GM19240 (cell line): Measurements from ENCODE around the gene HAUS6.
"Not testable (repeated sequence)": the region's sequence is repeated elsewhere in the genome, so short reads cannot be mapped to it uniquely, and the experiment has no call there.

Experiments used
- DNase-seq: peaks from one replicate; pipeline ENCODE4 v3.0.0; 2011; ENCODE audit warnings: low spot score; ENCODE audit not compliant: insufficient read length

HAUS6 gene

DNA sequence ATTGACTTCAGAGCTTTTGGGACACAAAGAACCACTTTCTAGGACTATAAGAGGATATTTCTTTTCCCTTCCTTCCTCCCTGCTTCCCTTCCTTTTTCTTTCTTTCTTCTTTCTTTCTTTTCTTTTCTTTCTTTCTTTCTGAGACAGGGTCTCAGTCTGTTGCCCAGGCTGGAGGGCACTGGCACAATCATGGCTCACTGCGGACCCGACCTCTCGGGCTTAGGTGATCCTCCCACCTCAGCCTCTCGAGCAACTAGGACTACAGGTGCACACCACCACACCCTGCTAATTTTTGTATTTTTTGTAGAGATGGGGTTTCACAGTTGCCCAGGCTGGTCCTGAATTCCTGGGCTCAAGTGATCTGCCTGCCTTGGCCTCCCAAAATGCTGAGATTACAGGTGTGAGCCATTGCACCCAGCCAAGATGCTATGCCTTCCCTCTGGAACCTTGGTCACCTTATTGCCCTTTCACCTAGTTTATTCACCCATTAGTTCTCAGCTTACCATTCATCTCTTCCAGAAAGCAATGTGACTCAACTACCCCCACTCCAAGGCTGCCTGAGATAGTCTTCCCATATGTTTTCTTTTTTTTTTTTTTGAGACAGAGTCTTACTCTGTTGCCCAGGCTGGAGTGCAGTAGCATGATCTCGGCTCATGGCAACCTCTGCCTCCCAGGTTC lies 14.5 kb upstream of the HAUS6 start:
- no peak for DNase-seq

DNA sequence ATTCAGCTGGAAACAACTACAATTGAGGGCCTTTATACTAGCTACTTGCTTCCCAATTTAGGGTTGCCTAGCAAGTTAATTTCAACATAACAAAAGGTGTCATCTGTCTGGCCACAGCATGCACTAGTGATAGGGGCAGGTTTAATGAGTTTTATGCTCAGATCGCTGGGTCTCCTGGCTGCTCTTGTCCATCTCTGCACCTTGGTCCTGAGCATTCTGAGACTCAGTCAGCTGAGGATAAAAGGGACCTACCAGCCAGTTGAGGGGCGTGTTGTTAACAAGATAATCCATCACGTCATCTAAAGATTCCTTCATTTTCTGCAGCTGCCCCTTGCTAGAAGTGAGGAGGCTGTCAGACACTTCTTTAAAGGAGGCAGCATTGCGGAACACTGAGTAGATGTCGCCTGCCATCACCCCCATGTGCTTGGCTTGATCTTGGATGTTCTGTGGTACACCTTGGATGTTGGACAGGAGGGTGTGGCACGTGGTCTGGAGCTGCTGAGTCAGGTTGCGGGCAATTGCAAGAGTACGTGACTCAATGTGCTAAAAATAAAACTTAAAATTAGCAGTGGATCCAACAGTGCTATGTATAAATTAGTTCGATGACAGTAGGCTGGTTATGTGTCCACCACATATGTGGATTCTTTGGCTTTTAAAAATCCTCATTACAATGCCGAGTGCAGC lies 13.5 kb upstream of the HAUS6 start:
- DNase-seq = no peak

DNA sequence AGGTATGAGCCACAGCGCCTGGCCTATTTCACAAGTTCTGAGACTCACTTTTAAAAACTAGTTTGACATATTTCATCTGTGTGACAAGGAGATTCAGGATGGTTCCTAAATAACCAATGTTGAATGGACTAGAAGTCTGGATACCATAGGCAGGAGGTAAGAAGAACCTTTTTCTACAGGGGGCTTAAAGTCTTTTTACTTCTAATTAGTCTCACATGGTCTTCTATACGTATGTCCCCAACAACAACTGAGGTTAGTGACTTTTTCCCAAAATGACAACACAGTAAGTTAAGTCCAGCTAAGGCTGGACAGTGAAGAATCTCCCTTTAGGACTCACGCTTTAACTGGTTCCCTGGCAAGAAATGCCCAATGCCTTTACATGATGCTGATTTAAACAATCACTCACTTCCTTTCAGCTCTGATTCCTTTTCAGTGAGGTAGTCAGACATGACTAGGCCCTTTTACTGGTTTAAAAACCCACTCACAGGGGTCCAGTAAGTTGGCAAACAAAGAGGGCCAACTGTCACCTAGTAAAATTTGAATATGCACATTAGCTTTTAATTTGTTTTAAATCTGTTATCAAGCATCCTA lies 12.1 kb upstream of the HAUS6 start:
- DNase-seq = no peak

DNA sequence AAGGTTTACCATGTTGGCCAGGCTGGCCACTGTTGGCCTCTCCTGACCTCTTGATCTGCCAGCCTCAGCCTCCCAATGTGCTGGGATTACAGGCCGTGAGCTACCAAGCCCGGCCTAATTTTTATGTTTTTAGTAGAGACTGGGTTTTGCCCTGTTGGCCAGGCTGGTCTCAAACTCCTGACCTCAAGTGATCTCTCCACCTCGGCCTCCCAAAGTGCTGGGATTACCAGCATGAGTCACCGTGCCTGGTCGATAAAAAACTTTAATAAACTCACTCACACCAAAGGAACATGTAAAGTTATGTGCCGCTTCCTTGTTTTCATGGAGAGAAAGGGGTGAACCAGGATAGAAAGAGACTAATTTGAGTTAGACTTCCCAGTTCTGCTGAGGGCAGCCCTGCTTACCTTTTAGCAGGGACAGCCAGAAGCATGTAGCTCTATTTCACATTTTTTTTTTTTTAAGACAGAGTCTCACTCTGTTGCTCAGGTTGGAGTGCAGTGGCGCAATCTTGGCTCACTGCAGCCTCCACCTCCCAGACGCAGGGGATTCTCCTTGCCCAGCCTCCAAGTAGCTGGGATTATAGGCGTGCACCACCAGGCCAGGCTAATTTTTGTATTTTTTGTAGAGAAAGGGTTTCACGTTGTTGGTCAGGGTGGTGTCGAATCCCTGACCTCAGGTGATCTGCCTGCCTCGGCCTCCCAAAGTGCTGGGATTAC lies 11.4 kb upstream of the HAUS6 start:
- no peak for DNase-seq

DNA sequence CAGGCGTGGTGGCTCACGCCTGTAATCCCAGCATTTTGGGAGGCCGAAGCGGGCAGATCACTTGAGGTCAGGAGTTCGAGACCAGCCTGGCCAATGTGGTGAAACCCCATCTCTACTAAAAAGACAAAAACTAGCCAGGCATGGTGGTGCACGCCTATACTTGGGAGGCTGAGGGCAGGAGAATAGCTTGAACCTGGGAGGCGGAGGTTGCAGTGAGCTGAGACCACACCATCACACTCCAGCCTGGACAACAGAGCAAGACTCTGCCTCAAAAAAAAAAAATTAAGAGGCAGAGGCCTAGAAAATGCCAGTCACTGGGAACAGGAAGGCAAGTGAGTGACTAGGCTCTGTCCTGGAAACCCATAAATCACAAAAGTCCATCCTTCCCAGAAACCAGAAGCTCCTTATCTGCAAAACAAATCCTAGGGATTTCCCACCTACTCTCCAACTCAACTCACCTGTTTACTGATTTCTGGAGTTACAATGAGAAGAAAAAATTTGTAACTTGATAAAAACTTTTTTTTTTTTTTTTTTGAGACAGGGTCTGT lies 10.4 kb upstream of the HAUS6 start:
- DNase-seq = not testable (repeated sequence)

DNA sequence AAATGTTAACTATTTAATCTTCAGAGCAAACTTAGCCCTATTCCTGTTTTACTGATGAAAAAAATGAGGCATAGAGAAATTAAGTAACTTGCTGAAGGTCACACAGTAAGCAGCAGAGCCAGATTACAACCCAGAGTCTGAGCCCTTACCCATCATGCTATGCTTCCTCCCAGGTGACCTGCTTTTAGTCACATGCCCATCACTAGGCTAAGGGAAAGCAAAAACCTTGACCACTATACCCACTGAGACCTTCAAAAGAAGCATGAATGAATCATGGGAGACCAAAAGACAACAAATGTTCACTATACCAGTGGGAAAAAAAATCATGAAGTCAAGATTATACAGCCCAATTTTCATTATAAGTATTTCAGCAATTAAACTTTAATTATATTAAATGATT lies 5.3 kb upstream of the HAUS6 start:
- no peak for DNase-seq

DNA sequence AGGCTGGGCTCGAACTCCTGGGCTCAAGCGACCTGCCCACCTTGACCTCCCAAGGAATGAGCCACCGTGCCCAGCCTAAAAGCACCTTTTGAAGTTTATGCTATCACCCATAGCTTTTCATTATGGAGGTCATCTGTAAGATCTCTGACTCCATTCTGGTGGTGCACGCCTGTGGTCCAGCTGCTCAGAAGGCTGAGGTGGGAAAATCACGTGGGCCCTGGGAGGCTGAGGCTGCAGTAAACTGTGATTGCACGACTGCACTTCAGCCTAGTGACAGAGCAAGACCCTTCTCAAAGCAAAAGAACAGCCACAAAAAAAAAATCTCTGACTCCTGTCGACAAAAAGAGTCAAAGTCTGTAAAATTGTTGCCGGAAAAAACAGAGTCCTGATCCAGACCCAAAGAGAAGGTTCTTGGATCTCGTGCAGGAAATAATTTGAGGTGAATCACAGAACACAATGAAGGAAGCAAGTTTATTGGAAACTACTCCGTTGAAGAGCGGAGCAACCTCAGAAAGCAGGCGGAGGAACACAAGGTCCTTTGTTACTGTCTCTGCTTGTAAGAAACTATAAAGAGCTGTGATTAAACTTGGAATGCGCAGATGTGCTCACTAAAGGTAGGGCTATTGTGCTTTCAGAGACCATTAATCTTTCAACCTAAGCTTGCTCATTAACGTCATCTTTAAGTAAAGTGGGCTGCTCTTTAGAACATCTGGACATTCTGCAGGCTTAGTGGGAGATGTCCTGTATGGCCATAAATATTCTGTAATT lies 2.0 kb upstream of the HAUS6 start:
- DNase-seq = no peak

DNA sequence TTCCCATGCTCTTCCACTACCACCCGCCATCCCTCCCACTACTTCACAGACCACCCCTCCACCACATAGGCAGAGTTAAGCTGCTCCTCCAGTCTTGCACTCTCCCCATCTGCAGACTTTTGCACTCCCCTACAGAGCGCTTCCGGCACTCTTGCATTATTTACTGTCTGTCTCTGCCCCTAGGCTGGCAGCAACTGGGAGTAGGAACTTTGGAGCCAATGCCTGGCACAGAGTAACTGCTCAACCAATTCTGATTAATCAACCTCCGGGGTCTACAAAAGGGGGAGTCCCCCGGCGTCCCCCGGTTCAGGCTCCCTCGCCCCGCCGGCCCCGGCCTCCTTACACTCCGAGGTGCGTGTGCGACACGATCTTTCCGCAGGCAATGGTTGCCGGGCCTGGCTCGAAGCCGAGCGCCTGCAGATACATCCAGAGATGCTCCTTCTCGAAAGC lies 498 bp downstream of the HAUS6 start:
- DNase-seq = no peak

DNA sequence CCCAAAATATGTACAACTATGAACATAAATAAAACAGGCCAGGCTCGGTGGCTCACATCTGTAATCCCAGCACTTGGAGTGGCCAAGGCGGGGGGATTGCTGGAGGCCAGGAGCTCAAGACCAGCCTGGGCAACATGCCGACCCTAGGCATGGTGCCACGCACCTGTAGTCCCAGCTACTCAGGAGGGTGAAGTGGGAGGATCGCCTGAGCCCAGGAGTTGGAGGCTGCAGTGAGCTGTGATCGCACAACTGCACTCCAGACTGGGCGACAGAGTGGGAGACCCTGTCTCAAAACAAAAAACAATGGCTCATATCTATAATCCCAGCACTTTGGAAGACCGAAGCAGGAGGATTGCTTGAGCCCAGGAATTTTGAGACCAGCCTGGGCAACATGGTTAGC lies 1.5 kb downstream of the HAUS6 start:
- no peak for DNase-seq

DNA sequence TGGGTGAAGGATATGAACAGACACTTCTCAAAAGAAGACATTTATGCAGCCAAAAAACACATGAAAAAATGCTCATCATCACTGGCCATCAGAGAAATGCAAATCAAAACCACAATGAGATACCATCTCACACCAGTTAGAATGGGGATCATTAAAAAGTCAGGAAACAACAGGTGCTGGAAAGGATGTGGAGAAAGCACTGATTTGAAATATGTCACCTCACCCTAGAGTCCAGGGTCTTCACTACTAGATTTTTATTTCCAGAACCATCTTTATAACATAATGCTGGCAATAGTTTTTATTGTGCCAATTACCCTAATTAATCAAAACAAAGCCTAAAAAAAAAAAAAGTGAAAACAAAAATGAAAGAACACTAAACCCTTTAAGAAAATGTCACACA lies 5.3 kb downstream of the HAUS6 start:
- not testable (repeated sequence) for DNase-seq

DNA sequence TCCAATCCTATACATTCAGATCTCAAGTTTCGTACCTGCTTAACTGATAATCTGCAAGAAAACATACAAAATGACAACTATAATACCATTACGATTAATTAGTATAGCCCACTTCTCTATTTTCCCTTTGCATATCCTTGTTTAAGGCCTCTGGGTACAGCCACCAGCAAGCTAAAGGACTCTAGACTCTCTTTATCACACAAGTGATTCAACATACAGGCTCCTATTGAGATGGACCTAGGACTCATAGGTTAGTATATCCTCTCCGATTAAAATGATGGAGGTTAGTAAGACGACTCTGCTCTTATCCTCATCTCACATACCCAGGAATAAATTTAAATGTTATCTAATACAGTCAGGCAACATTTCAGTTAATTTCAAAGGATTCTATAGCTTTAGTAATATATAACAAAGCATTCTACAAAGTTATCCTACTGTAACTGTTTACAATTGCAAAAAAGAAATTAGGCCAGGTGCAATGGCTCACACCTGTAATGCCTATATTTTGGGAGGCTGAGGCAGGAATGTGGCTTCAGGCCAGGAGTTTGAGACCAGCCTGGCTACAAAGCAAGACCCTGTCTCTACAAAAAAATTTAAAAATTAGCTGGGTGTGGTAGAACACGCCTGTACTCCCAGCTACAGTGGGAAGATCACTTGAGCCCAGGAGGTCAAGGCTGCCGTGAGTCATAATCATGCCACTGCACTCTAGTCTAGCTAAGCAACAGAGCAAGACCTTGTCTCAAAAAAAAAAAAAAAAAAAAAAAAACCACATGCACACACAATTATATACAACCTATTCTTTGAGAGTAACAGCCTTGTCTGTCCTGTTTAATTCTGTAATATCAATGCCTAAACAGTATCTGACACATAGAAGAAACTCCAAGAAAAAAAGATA lies 15.4 kb downstream of the HAUS6 start:
- DNase-seq = no peak

DNA sequence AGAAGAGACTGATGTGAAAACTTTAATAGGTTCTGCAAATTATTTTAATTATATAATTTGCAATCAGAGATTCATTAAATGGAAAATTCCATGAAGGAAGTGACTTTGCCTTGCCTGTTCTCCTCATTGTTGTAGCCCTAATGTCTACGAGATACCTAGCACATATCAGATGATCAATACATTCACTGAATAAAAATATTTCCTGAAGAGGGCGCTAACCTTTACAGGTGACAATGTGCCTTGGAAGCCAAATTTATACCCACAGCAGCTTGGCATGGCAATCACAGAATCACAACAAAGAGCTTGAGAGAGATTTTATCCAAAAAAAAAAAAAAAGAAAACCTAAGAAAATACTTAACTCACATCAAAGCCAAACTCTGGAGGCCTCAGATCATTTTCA lies 17.4 kb downstream of the HAUS6 start:
- DNase-seq = no peak

DNA sequence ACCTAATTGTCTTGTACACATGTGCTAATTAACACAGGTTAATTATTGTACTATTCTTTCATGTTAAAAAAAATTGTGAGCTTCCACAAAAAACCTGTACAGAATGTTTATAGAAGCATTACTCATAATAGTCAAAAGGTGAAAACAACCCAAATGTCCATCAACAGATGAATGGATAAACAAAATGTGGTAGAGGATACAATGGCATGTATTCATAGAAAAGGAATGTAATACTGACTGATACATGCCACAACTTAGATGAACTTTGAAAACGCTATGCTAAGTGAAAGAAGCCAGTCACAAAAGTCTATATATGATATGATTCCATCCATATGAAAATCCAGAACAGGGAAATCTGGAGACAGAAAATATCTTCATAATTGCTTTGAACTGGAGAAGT lies 27.9 kb downstream of the HAUS6 start:
- no peak for DNase-seq

DNA sequence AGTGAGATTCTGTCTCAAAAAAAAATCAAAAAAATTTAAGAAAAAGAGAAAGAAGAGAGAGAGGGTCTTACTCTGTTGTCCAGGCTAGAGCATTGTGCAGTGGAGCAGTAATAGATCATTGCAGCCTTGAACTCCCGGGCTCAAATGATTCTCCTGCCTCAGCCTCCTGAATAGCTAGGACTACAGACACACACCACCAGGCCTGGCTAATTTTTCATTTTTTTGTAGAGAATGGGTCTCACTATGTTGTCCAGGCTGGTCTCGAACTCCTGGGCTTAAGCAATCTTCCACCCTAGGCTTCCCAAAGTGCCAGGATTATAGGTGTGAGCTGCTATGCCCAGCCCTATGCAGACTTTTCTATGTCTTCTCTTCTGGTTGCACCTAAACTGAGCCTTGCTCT lies 28.5 kb downstream of the HAUS6 start:
- no peak for DNase-seq

DNA sequence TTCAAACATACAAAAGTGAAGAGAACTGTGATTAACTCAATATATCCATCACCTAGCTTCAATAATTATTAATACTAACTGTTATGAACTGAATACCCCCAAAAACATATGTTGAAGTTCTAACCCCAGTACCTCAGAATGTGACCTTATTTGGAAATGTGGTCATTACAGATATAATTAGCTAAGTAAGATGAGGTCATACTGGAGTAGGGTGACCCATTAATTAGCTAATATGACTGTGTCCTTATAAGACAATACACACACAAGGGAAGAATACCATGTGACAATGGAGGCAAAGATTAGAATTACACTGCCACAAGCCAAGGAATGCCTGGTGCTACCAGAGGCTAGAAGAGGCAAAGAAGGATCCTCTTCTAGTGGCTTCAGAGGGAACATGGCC lies 45.7 kb downstream of the HAUS6 start:
- DNase-seq = no peak

DNA sequence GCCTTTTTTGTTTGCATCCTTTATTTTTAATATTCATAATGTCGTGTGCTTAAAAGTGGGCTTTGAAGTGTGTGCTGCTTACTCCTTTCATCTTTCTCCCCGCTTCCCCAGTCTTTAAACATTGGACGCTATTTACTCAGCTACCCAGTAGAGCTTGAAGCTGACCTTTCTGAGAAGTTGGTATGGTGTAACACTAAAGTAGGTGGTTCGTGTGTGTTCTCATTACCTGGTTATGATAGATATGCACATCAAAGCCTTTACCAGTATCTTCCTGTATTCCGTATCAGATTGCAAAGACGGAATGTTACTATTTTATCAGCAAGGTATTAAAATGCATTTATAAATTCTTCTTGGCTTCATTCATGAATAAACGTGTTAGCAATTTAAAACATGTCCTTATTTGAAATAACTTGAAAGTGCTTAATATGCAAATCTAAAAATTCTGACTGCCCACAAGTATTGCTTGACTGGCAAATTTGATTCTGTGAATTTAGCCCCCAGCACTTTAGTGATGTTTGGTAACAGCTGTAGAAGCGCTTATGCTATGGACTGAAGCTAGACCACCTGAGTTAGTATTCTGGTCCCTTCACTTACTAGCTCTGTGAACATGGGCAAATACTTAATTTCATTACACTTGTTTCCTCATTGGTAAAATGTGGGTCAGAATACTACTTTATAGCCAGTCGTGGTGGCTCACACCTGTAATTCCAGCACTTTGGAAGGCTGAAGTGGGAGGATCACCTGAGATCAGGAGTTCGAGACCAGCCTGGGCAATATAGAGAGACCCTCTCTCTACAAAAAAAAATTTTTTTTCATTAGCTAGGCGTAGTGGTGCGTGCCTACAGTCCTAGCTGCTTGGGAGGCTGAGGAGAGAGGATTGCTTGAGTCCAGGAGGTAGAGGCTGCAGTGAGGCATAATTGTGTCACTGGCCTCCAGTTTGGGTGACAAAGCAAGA lies 51.8 kb downstream of the HAUS6 start:
- no peak for DNase-seq

DNA sequence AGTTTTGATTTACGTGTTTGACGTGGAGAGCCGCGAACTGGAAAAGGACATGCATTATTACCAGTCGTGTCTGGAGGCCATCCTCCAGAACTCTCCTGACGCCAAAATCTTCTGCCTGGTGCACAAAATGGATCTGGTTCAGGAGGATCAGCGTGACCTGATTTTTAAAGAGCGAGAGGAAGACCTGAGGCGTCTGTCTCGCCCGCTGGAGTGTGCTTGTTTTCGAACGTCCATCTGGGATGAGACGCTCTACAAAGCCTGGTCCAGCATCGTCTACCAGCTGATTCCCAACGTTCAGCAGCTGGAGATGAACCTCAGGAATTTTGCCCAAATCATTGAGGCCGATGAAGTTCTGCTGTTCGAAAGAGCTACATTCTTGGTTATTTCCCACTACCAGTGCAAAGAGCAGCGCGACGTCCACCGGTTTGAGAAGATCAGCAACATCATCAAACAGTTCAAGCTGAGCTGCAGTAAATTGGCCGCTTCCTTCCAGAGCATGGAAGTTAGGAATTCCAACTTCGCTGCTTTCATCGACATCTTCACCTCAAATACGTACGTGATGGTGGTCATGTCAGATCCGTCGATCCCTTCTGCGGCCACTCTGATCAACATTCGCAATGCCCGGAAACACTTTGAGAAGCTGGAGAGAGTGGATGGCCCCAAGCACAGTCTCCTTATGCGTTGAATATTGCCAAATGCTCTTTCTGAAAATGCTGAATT lies 52.6 kb downstream of the HAUS6 start:
- DNase-seq = no peak
